Stimulated activated CD4-positive, alpha-beta T cell treated with anti-CD3 and anti-CD28 coated beads, Interleukin-2, amount 100 ng/mL, for 4 hours (primary cell): ENCODE results near the gene GZMM.

Experiments used
- DNase-seq: peaks from one replicate; pipeline ENCODE4 v3.0.0-alpha.2; 2020; ENCODE audit warnings: low read depth

GZMM gene

GRCh38 chr19:566844-567243 lies 23.0 kb downstream of the GZMM start:
- DNase-seq = no peak

- DNase-seq = no peak
Measured at GRCh38 chr19:567296-567900, 23.5 kb downstream of the GZMM start.

- DNase-seq = no peak
Measured at GRCh38 chr19:570251-570686, 26.4 kb downstream of the GZMM start.

DNA sequence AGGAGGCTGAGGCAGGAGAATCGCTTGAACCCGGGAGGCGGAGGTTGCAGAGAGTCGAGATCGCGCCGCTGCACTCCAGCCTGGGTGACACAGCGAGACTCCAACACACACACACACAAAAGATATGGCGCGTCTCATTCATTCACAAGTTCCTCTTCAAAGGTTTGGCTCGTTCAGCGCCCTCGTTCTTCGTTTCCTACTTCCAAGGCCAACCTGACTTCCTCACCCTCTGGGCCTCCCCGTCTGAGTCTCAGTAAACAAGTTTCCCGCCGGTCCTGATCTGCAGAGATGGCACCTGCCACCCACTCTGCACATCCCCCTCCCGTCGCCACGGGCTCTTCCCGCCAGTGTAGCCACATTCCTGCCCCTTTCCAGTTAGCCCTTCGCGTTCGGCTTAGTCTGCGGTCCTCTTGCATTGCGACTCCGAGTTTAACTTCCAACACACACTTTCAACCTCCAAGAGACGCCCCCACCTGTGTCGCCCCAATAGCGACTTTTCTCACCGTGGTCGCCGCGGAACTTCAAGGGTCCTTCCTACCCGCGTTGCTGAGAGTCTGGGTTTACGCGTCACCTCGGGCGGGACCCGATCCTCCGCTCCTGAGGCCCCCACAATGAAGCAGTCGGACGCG lies 27.2 kb downstream of the GZMM start:
- no peak for DNase-seq

GRCh38 chr19:571566-571974 lies 27.7 kb downstream of the GZMM start:
- no peak for DNase-seq

GRCh38 chr19:572140-572742 lies 28.4 kb downstream of the GZMM start, which contains the start of gene BSG:
TSS of gene BSG (plus strand) at chr19:572596. CDS start at chr19:572635, 39 bp downstream.
- peak; percentile 98 for DNase-seq

GRCh38 chr19:572743-573518 lies 29.1 kb downstream of the GZMM start:
- DNase-seq = no peak

GRCh38 chr19:573519-573825 lies 29.6 kb downstream of the GZMM start:
- no peak for DNase-seq

DNA sequence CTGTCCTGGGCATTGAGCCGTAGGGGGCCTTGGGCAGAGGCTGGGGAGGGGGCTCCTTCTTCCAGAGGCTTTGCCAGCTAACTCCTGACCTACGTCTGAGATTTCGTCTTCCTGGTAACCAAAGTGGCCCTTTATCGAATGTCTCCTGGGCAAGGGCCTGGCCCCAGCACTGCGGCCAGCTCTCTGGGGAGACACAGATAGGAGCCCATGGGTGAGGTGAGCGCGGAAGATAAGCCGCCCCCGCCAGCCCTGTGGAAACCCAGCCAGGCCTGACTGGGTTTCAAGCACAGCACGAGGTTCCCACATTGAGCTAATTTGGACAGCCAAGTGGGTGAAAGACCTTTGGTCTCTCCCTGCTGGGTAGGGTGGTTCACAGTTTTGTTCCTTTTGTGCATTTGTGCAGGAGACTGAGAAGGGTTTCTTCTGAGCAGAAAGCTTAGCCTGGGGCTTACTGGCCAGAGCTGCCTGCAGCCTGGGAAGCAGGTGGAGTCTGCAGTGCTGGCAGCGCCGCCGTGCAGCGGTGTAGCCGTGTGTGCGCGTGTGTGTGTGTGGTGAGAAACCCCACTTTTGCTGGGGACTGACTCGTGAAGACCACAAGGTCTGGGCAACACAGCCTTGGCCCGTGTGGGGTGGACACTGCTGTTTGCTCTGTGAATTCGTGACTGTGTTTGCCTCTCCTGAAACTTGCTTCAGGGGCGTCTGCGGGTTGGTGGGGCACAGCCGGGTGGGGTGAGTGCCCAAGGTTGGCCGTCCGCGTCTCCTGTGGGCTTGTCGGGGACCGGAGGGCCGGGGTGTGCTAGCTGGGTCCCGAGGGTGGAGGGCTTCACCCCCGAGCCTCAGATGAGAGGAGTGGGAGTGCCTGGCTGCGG lies 31.0 kb downstream of the GZMM start:
- no peak for DNase-seq

DNA sequence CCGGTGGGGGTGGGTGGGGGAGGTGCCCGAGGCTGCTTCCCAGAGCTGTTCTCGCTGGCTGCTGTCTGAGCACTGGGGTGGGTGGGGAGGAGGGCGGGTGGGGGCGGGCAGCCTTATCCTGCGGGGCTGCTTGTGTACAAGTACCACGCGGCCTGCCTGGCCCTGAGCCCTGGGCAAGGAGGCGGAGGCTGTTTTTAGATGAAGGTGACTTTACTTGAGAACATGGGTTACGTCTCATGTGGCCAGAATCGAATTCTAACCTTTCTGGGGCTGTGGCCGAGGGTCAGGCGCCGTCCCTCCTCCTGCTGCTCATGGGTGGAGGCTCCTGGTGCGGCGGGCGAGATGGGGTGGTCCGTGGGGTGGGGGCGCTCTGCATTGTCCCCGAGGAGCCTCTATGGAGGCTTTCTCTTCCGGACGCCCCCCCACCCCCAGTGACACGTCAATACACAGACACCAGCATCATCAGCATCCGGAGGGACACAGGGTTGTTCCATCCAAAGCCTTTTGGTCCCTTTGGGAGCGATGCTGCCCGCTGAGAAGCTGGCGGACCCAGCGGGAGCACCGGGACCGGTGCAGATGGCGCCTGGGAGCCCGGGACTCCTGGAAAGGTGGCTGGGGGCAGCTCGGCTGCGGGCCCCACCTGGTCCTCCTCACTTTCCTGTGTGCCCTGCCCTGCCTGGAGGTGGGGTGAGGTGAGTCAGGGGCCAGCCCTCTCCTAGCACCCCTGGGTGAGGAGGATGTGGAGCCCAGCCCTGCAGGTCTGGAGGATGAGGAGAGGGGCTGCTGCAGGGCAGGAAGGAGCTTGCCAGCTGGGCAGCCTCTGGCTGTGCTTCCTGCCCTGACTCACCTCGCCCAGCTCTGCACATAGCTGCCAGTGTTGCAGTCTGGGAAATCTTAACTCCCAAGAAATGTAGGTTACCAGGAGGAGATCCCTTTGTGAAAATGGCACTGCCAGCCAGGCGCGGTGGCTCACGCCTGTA lies 32.0 kb downstream of the GZMM start:
- DNase-seq = no peak

DNA sequence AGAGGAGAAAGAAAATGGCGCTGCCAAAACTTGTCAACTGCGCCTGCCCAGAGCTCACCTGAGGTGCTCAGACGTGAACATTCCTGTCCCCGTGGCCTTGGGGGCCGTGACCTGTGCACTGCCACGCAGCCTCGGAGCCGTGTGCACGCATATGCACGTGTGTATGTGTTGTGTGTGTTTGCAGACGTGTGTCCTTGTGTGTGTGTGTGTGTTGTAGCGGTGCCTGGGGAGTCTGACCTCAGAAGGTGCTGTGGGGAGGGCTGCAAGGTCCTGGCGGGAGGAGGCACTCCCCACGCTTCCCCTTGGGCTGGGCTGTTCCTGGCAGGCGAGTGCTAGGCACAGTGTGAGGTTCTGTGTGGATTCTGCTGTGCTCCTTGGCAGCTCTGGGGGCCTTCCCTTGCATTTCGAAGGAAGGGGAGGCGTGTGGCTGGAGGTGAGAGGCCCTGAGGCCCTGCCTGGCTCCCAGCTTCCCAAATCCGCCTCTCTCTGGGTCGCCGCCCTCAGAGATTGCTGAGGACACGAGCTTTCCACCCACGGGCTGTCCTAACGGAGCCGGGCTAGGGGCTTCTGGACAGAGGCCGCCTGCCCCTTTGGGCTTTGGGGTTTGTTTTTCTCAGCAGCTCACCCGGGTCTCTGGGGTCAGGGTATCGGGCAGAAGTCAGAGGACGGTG lies 33.0 kb downstream of the GZMM start:
- DNase-seq = no peak

- no peak for DNase-seq
Measured at GRCh38 chr19:577439-578392, 33.9 kb downstream of the GZMM start.

DNA sequence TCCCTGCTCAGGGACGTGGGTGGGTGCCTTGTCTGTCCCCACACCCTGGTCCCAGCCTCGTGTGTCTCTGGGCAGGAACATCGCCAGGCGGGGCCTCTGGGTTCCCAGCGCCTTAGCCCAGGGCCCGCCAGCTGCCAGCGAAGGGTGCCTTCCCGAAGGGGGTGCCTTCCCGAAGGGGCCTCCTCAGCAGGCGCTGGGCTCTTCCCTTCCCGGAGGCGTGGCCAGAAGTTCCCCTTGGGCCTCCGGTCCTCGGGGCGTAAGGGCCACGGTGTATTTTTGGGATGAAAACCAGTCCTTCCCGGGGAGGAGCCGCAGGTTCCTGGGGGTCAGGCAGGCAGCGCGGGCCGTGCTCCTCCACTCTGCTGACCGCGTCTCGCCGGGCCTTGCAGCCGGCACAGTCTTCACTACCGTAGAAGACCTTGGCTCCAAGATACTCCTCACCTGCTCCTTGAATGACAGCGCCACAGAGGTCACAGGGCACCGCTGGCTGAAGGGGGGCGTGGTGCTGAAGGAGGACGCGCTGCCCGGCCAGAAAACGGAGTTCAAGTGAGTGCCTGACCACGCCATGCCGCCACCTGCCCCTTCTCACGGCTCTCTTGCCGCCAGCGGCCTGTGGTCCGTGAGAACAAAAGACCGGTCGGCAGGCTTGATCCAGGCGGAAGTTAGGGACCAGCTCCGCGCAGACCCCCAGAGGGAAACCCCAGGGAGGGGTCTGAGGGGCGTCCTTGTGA lies 35.4 kb downstream of the GZMM start:
- no peak for DNase-seq

GRCh38 chr19:579842-580155 lies 35.9 kb downstream of the GZMM start:
- no peak for DNase-seq

DNA sequence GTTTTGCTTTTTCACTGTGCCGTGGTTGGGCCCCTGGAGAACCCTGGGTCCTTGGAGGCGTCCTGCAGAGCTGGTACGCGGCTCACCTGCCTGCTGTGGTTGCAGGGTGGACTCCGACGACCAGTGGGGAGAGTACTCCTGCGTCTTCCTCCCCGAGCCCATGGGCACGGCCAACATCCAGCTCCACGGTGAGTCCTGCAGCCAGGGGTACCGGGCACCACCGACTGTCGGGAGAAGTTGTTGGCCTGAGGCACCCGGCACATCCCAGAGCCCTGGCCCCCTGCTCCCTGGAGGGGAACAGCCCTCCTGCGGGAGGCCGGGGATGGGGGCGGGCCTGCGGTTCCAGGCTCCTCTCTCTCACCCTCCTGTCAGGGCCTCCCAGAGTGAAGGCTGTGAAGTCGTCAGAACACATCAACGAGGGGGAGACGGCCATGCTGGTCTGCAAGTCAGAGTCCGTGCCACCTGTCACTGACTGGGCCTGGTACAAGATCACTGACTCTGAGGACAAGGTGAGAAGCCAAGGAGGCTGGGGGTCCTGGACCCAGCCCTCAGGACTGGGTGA lies 36.5 kb downstream of the GZMM start:
- no peak for DNase-seq

- DNase-seq = no peak
Measured at GRCh38 chr19:581399-582111, 37.7 kb downstream of the GZMM start.

GRCh38 chr19:582497-583197 lies 38.8 kb downstream of the GZMM start:
- DNase-seq = no peak
